NCI-H446 (cell line): ENCODE results near the gene ALDH1L2.

Experiments
- DNase-seq, 2 experiments: peaks; one replicate each; lab custom pipeline; 2025; lab: John Stamatoyannopoulos, UW

ALDH1L2 gene

GRCh38 chr12:105083551-105084105, 630 bp downstream of the ALDH1L2 start:
- DNase-seq, result peak in 1 of 2 experiments; percentile 38

GRCh38 chr12:105083031-105083430, 1.2 kb downstream of the ALDH1L2 start:
- DNase-seq, result peak in 1 of 2 experiments; percentile 42

- DNase-seq, result no peak
Observed at GRCh38 chr12:105078712-105079570, 5.3 kb downstream of the ALDH1L2 start.

GRCh38 chr12:105077435-105077834, 6.8 kb downstream of the ALDH1L2 start:
- DNase-seq, result no peak

GRCh38 chr12:105076913-105077312, 7.3 kb downstream of the ALDH1L2 start:
- DNase-seq, result no peak

- DNase-seq, result no peak
Observed at GRCh38 chr12:105076098-105076497, 8.2 kb downstream of the ALDH1L2 start.

GRCh38 chr12:105072888-105073488, 11.3 kb downstream of the ALDH1L2 start:
- DNase-seq, result no peak

GRCh38 chr12:105071981-105072380, 12.3 kb downstream of the ALDH1L2 start:
- DNase-seq, result no peak

- no peak for DNase-seq
Observed at GRCh38 chr12:105069936-105070702, 14.1 kb downstream of the ALDH1L2 start.

GRCh38 chr12:105067511-105068031, 16.7 kb downstream of the ALDH1L2 start:
- no peak for DNase-seq

GRCh38 chr12:105064564-105065178, 19.6 kb downstream of the ALDH1L2 start:
- DNase-seq, result no peak

GRCh38 chr12:105060715-105061378, 23.4 kb downstream of the ALDH1L2 start:
- DNase-seq, result no peak

GRCh38 chr12:105057174-105057573, 27.1 kb downstream of the ALDH1L2 start:
- no peak for DNase-seq

- DNase-seq, result peak; percentile 75 to 88
Observed at GRCh38 chr12:105053116-105053572, 31.1 kb downstream of the ALDH1L2 start.

- DNase-seq, result no peak
Observed at GRCh38 chr12:105051981-105052380, 32.3 kb downstream of the ALDH1L2 start.

GRCh38 chr12:105048315-105048714, 35.9 kb downstream of the ALDH1L2 start:
- no peak for DNase-seq

- no peak for DNase-seq
Observed at GRCh38 chr12:105047308-105047707, 37.0 kb downstream of the ALDH1L2 start.

- DNase-seq, result peak; percentile 40 to 75
Observed at GRCh38 chr12:105041186-105041585, 43.1 kb downstream of the ALDH1L2 start.

GRCh38 chr12:105040476-105040875, 43.8 kb downstream of the ALDH1L2 start:
- DNase-seq, result no peak

- DNase-seq, result no peak
Observed at GRCh38 chr12:105036937-105037649, 47.2 kb downstream of the ALDH1L2 start.
